GM12892 (cell line): Measurements from ENCODE around the gene AKT3.

Experiments used
- POLR2A ChIP-seq: IDR thresholded peaks from 2 replicates; pipeline ENCODE4 v1.6.1; 2011; ENCODE audit warnings: low read depth, low read length, control low read depth
- POLR2AphosphoS5 ChIP-seq: IDR thresholded peaks from 2 replicates; pipeline ENCODE4 v1.6.1; 2011; ENCODE audit warnings: low read depth, low read length, control low read depth
- TAF1 ChIP-seq: IDR thresholded peaks from 2 replicates; pipeline ENCODE4 v1.6.1; 2011; ENCODE audit warnings: low read depth, mild to moderate bottlenecking, control low read depth, low read length, borderline replicate concordance

GRCh38 chr1:243712242-243712641, 137.8 kb downstream of the AKT3 start:
- TF ChIP-seq POLR2AphosphoS5 (no peak), POLR2A (no peak), TAF1 (no peak)
